ENCODE results near the gene SYS1.

The SYS1 gene

GRCh38 chr20:45362804-45363610 is at the start of gene SYS1:
TSS of gene SYS1 (plus strand) at chr20:45363156. CDS start at chr20:45363532, 376 bp downstream.
- DNase-seq (ENCODE audit: low read depth), result peak; percentile 84

GRCh38 chr20:45313943-45314342 is 49.0 kb upstream of the SYS1 start:
- DNase-seq (ENCODE audit: low read depth), result no peak

- no peak for DNase-seq (ENCODE audit: low read depth)
Observed at GRCh38 chr20:45315672-45316071, 47.3 kb upstream of the SYS1 start.

- DNase-seq (ENCODE audit: low read depth), result no peak
Observed at GRCh38 chr20:45316150-45317080, 46.5 kb upstream of the SYS1 start.

- no peak for DNase-seq (ENCODE audit: low read depth)
Observed at GRCh38 chr20:45317826-45318225, 45.1 kb upstream of the SYS1 start.

- no peak for DNase-seq (ENCODE audit: low read depth)
Observed at GRCh38 chr20:45318386-45318939, 44.5 kb upstream of the SYS1 start.

GRCh38 chr20:45318948-45319347 is 44.0 kb upstream of the SYS1 start:
- no peak for DNase-seq (ENCODE audit: low read depth)

- no peak for DNase-seq (ENCODE audit: low read depth)
Observed at GRCh38 chr20:45320948-45321595, 41.9 kb upstream of the SYS1 start.

GRCh38 chr20:45322952-45323383 is 40.0 kb upstream of the SYS1 start:
- DNase-seq (ENCODE audit: low read depth), result no peak

- DNase-seq (ENCODE audit: low read depth), result no peak
Observed at GRCh38 chr20:45323731-45324130, 39.2 kb upstream of the SYS1 start.

GRCh38 chr20:45325371-45325770 is 37.6 kb upstream of the SYS1 start:
- no peak for DNase-seq (ENCODE audit: low read depth)

- no peak for DNase-seq (ENCODE audit: low read depth)
Observed at GRCh38 chr20:45328451-45328850, 34.5 kb upstream of the SYS1 start.

GRCh38 chr20:45329497-45330319 is 33.2 kb upstream of the SYS1 start:
- no peak for DNase-seq (ENCODE audit: low read depth)

- DNase-seq (ENCODE audit: low read depth), result no peak
Observed at GRCh38 chr20:45330476-45330875, 32.5 kb upstream of the SYS1 start.

- DNase-seq (ENCODE audit: low read depth), result peak; percentile 86
Observed at GRCh38 chr20:45336530-45337366, 26.2 kb upstream of the SYS1 start.

- DNase-seq (ENCODE audit: low read depth), result peak; percentile 87
Observed at GRCh38 chr20:45337367-45338120, 25.4 kb upstream of the SYS1 start.

- no peak for DNase-seq (ENCODE audit: low read depth)
Observed at GRCh38 chr20:45338121-45339030, 24.6 kb upstream of the SYS1 start.

- DNase-seq (ENCODE audit: low read depth), result no peak
Observed at GRCh38 chr20:45339084-45339483, 23.9 kb upstream of the SYS1 start.
